ENCODE measurements around the gene LBR.

DNA sequence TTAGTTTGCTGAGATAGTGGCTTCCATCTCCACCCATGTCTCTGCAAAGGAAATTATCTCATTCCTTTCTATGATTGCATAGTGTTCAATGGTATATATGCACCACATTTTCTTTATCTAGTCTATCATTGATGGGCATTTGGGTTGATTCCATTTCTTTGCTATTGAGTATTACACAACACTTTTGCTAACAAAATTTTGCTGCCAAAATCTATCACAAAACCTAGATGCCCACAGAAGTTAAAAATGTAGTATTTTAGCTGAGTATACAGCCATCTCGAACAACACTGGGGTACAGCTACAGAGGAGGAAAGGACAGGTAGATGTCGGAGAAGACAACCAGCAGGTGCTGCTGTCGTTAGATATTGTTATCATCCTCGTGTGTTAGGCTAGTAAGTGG, 67.7 kb downstream of the LBR start:
- TF ChIP-seq, protein P1, sequence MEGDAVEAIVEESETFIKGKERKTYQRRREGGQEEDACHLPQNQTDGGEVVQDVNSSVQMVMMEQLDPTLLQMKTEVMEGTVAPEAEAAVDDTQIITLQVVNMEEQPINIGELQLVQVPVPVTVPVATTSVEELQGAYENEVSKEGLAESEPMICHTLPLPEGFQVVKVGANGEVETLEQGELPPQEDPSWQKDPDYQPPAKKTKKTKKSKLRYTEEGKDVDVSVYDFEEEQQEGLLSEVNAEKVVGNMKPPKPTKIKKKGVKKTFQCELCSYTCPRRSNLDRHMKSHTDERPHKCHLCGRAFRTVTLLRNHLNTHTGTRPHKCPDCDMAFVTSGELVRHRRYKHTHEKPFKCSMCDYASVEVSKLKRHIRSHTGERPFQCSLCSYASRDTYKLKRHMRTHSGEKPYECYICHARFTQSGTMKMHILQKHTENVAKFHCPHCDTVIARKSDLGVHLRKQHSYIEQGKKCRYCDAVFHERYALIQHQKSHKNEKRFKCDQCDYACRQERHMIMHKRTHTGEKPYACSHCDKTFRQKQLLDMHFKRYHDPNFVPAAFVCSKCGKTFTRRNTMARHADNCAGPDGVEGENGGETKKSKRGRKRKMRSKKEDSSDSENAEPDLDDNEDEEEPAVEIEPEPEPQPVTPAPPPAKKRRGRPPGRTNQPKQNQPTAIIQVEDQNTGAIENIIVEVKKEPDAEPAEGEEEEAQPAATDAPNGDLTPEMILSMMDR (IDR thresholded peaks at IDR 0.05; ENCODE audit: low read depth, low read length, missing input control), result no peak
- TF ChIP-seq FOXA2 (IDR thresholded peaks at IDR 0.05), result no peak
- no peak for TF ChIP-seq EGR1 (IDR thresholded peaks at IDR 0.05; ENCODE audit: low read depth in 2 of 2)
- TF ChIP-seq, protein P2, sequence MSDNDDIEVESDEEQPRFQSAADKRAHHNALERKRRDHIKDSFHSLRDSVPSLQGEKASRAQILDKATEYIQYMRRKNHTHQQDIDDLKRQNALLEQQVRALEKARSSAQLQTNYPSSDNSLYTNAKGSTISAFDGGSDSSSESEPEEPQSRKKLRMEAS (IDR thresholded peaks at IDR 0.05), result no peak
- TF ChIP-seq, protein P3, sequence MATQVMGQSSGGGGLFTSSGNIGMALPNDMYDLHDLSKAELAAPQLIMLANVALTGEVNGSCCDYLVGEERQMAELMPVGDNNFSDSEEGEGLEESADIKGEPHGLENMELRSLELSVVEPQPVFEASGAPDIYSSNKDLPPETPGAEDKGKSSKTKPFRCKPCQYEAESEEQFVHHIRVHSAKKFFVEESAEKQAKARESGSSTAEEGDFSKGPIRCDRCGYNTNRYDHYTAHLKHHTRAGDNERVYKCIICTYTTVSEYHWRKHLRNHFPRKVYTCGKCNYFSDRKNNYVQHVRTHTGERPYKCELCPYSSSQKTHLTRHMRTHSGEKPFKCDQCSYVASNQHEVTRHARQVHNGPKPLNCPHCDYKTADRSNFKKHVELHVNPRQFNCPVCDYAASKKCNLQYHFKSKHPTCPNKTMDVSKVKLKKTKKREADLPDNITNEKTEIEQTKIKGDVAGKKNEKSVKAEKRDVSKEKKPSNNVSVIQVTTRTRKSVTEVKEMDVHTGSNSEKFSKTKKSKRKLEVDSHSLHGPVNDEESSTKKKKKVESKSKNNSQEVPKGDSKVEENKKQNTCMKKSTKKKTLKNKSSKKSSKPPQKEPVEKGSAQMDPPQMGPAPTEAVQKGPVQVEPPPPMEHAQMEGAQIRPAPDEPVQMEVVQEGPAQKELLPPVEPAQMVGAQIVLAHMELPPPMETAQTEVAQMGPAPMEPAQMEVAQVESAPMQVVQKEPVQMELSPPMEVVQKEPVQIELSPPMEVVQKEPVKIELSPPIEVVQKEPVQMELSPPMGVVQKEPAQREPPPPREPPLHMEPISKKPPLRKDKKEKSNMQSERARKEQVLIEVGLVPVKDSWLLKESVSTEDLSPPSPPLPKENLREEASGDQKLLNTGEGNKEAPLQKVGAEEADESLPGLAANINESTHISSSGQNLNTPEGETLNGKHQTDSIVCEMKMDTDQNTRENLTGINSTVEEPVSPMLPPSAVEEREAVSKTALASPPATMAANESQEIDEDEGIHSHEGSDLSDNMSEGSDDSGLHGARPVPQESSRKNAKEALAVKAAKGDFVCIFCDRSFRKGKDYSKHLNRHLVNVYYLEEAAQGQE (IDR thresholded peaks at IDR 0.05), result no peak
- no peak for TF ChIP-seq RXRA (IDR thresholded peaks at IDR 0.05)

Measured in liver (tissue), 3 donors.